Activated CD4-positive, alpha-beta T cell treated with anti-CD3 and anti-CD28 coated beads for 24 hours (primary cell): Measurements from ENCODE around the gene ROR2.

Source experiments
- DNase-seq, 2 donors: peaks; one replicate each; pipeline ENCODE4 v3.0.0-alpha.2; 2020; ENCODE audit warnings: low read depth in 2 of 2

Gene ROR2

GRCh38 chr9:91776409-91777291 lies 173.4 kb downstream of the ROR2 start:
- DNase-seq = no peak

GRCh38 chr9:91775708-91776028 lies 174.4 kb downstream of the ROR2 start:
- no peak for DNase-seq

GRCh38 chr9:91775011-91775707 lies 174.9 kb downstream of the ROR2 start:
- peak; percentile 54 to 57 for DNase-seq

DNA sequence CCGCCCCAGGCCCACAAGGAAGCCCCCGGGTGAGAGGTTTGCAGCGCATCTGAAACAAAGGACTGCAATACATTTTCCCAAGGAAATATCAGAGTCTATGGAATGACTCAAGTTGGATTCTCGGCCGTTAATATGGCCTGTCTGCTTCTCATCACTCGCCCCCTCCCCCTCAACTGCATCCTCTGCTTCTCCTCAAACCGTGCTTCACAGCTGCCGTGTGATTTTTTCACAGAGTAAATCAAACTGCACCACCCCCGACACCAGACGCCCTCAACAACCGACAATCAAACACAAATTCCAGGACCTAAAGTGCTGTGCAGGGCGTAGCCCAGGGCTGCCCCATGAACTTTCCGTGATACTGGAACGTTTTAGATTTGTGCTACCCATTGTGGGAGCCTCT lies 176.9 kb downstream of the ROR2 start:
- no peak for DNase-seq

DNA sequence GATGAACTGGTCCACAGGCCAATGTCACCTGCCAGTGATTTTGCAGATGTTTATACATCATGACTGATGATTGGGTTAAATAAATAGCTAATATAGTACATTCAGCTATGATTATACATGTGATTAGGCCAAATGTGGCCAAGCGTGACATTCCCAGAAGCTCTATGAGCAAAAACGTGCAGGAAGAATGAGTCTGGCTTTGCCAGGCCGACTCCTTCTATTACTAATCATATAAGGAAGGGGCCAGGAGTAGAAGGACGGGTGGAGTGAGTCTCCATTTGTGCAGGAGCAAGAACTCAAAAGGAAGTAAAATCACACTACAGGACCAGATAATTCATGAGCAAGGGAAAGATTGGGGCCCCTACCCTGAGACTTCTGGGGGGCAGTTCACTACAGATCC lies 178.2 kb downstream of the ROR2 start:
- DNase-seq = no peak

DNA sequence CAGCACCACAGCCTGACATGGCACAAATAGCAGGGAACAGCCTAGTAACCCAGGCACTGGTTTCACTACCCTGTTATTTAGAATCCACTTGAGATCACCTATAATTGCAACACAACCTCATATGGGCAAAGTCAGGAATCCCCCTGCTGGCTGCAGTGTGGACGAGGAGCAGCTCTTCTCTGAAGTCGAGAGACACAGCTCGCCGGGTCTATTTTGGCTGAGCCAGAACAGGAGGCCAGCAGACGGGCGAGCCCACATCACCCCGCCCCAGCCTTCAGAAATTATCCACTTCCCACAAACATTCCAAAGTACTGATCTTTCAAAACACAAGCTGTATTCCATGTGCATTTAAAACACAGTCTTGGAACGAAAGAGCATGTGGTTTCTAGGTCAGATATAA lies 179.0 kb downstream of the ROR2 start:
- no peak for DNase-seq

DNA sequence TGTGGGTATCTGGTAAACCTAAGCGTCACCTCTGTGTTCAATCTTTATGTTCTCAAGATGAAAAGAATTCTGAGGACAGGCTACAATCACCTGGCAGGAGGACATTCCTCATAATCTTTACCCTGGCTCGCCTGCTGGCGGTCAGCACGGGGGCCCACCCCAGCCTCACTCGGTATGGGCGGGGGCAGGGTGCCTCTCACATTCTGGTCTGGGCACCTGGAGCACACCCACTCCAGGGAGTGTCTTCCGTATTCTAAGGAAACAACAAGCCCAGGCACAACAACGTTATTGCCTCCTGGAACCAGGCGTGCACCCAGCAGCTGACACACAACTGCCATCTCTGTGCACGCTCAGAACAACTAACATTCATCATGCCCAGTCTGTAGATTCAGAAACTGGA lies 179.8 kb downstream of the ROR2 start:
- DNase-seq = no peak

- DNase-seq = no peak
Observed at GRCh38 chr9:91768977-91769916, 180.8 kb downstream of the ROR2 start.

DNA sequence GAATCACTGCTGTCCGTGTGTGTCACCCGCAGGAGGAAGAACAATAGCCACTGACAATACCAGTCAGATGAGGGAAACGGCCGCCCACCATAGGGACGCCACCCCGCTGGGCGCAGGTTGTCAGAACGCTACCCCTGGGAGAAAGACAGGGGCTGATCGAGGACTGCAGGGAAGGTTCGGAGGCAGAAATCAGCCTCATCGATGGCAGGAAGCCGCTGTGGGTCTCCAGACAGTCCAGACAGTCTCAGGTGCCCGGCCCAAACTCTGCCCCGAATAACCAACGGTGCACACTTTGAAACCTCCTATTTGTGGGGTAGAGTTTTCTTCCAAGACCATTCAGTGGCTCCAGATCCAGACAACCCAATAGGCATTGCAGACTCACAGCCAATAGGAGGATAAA lies 181.5 kb downstream of the ROR2 start:
- no peak for DNase-seq

DNA sequence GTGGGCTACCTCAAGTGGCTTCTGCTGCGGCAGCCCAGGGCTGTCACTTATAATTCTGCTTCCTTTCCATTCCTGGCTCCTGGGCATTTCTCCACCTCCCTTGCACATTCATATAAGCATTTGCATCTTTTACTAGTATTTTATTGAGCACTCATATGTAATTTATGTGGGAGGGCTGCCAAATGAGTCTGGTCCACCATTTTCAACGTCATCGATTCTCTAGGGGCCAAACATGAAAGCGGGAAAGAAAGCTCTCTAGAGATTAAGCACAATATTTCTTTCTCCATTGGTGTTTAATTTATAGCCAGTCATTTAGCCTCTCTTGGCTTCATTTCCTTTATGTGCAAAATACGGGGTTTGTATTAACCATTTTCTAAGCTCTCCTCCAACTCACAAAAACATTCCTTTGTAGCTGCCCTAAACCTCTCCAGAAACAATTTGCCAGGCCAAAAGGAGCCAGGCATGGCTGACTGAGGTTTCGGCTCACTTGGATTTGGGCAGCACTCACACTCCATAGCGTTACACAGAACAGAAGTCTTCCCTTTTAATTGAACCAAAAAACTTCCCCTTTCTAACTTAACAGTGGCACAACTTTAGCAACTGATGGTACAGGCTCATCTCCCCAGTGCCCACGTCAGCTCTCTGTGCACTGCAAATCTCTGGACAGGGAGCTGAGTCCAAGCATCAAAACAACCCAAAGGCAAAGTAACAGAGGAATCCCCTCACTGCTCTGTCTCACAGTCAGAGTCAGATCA lies 183.5 kb downstream of the ROR2 start:
- no peak for DNase-seq

DNA sequence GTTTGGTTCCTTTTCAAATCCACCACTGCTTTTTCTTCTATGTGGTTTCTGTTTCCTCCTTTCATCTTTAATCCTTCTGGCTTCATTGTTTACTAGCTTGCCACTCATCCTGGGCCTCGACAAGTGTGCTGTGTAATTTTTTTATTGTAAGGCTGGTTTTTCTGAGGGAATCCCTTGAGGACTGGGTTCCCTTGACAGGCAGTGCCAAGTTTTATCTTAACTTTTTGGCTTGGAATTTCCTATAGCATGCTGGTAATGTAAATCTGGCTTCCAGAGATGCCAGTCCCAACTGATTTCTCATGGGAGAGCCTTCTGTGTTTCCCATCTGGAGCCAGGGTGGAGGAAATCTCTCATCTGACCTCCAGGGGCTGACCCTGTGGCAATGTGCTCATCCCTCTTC lies 184.7 kb downstream of the ROR2 start:
- DNase-seq = no peak

- DNase-seq = no peak
Observed at GRCh38 chr9:91764661-91765060, 185.4 kb downstream of the ROR2 start.

- no peak for DNase-seq
Observed at GRCh38 chr9:91761362-91761761, 188.7 kb downstream of the ROR2 start.

DNA sequence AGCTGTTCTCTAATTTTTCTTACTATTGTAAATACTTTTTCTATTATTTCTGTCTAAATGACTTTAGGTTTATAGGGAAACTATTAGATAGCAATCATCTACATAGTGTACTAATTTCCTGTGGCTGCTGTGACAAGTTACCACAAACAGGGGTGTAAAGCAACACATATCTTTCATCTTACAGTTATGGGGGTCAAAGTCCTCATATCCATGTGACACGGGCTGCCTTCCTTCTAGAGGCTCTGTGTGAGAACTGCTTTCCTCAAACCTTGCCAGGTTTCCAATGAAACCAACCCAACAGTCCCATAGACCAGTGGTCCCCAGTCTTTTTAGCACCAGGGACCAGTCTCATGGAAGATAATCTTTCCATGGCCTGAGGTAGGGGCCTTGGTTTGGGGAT lies 189.1 kb downstream of the ROR2 start:
- DNase-seq = no peak

DNA sequence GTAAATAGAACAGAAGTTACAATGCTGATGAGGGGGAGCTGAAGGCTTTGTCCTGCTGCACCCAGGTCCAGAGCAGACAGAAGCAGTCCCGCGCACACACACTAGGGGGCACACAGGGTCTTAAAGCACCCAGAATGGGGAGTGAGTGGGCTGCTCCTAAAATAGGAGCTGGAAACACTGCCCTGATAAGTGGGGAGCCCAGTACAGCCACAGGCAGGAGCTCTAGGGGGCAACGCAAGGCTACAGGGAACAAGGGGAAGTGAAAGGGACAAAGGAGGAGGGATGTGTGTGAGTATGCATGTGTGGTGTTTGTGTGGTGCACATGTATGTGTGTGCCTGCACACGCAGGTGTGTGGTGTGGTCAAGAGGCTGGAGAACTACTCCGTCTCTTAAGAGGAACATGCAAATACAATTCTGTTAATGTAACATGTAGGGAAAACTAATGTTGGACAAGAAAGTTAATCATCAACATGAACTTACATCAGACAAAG lies 191.5 kb downstream of the ROR2 start:
- peak; percentile 10 to 30 for DNase-seq

GRCh38 chr9:91757782-91758181 lies 192.2 kb downstream of the ROR2 start:
- no peak for DNase-seq

DNA sequence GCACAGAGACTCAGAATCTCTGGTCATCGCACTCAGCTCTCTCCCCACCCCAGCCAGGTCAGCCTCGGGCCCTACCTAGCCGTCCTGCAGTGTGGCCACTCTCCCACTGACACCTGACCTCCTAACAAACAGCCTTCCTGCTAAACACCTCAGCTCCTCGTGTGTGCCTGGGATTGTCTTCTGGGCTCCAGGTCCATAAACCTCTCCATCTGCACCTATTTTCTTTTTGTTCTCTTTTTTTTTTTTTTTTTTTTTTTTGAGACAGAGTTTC lies 193.6 kb downstream of the ROR2 start:
- DNase-seq = no peak

DNA sequence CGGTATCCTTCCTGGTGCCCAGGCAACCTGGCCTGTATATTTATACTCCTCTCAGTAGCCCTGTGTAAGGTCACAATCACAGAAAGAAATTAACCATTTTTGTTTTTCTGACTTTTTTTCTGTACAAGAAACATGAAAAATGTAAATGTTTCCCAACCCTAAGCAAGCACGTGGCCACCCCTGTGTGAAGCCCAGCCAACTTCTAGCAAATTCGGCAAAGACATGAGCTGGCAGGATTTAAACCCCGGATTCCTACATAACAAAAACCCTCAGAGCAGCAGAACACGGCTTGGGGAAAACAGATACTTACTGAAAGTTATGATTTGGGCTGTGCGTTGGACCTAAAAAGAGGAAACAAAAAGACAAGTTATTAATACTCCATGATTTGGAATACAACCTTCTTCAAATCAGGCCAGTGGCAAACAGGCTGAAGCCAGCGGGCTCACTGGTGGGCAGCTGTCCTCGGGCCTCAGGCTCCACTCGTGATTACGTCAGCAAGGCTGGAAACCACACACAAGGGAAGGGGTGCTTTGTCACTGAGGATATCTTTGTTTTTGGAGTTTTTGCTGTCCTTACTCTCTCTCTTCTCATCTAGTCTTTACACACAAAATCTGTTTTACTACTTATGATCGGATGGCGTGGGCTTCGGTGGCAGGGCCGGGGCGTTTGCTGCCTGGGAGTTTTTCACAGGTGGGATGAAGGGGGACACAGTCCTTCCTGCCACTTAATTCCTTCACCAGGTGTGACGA lies 194.1 kb downstream of the ROR2 start:
- no peak for DNase-seq

DNA sequence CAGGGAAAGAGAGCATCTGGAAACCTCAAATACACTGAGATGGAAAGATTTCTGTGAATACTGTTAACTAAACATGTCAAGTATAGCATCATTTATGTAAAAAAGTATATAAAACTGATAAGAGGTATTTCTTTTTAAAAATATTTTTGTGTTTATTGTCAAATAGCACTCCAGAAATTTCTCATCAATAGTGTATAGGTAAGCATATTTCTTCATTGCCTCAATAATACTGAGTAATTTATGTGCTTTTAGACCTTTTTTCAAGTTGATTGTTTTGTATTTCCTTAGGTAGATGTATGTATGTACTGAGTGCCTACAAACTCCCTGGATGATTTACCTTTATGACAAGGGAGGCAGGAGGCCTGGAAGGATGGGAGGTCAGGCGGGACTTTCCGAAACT lies 196.3 kb downstream of the ROR2 start:
- DNase-seq = no peak

- no peak for DNase-seq
Observed at GRCh38 chr9:91751922-91752321, 198.1 kb downstream of the ROR2 start.

- DNase-seq = no peak
Observed at GRCh38 chr9:91750343-91750742, 199.7 kb downstream of the ROR2 start.
